CD14-positive monocyte (primary cell): ENCODE results near the gene GALNT18. TPM values are rescaled to one million over a fixed set of nuclear protein-coding genes. Genes with fewer than 3 reads are reported as not detected.

Source experiments
- DNase-seq, 3 donors: peaks; one replicate each; pipeline ENCODE4 v3.0.0-alpha.2; 2011 to 2022
- H2AFZ ChIP-seq: 2 replicates; pipeline ENCODE4 v1.6.0; 2012; ENCODE audit warnings: mild to moderate bottlenecking, low read depth, low read length, inconsistent platforms; ENCODE audit not compliant: insufficient read depth, poor library complexity, severe bottlenecking
- H3K27ac ChIP-seq, 2 donors: 1 replicate in 1 of 2; 2 replicates in 1 of 2; pipeline ENCODE4 v1.5.1; 2012 to 2013; ENCODE audit warnings: low read length in 2 of 2, control low read depth in 1 of 2, inconsistent platforms in 1 of 2, low read depth in 1 of 2, mild to moderate bottlenecking in 1 of 2
- H3K27me3 ChIP-seq, 2 donors: one replicate each; pipeline versions ENCODE4 v1.6.0 to v1.6.1; 2011 to 2013; ENCODE audit warnings: low read length in 2 of 2; ENCODE audit not compliant: control insufficient read depth in 2 of 2, insufficient read depth in 2 of 2
- H3K36me3 ChIP-seq, 2 donors: replicated peaks in 1 of 2; 1 replicate in 1 of 2; 2 replicates in 1 of 2; pipeline versions ENCODE4 v1.5.1 to v1.6.1; 2012 to 2013; ENCODE audit warnings: low read length in 2 of 2, control low read depth in 1 of 2, inconsistent platforms in 1 of 2, mild to moderate bottlenecking in 1 of 2; ENCODE audit not compliant: insufficient read depth in 2 of 2, control insufficient read depth in 1 of 2
- H3K4me1 ChIP-seq, 2 donors: 1 replicate in 1 of 2; 2 replicates in 1 of 2; pipeline versions ENCODE4 v1.5.1 to v1.6.1; 2012 to 2013; ENCODE audit warnings: low read length in 2 of 2, control low read depth in 1 of 2, inconsistent platforms in 1 of 2, mild to moderate bottlenecking in 1 of 2, moderate library complexity in 1 of 2; ENCODE audit not compliant: insufficient read depth in 2 of 2, control insufficient read depth in 1 of 2
- H3K4me2 ChIP-seq: replicated peaks from 2 replicates; pipeline ENCODE3; 2012; ENCODE audit warnings: low read length, moderate library complexity, mild to moderate bottlenecking; ENCODE audit not compliant: poor library complexity, severe bottlenecking; ENCODE audit errors: extremely low read depth
- H3K4me3 ChIP-seq, 3 experiments: fragments of 200-600 bp in 1 of 3; sonication (generic) in 1 of 3; replicated peaks in 1 of 3; 1 replicate in 2 of 3; 2 replicates in 1 of 3; pipeline ENCODE4 v1.5.1; 2011 to 2013; ENCODE audit warnings: low read length in 3 of 3, mild to moderate bottlenecking in 3 of 3, control low read depth in 2 of 3, low read depth in 2 of 3, inconsistent platforms in 1 of 3, moderate library complexity in 1 of 3
- H3K79me2 ChIP-seq: 2 replicates; pipeline ENCODE4 v1.6.0; 2012; ENCODE audit warnings: mild to moderate bottlenecking, control low read depth, inconsistent platforms, low read length, moderate library complexity; ENCODE audit not compliant: insufficient read depth
- H3K9ac ChIP-seq: 2 replicates; pipeline ENCODE4 v1.6.0; 2017; ENCODE audit warnings: low read length, mild to moderate bottlenecking; ENCODE audit not compliant: insufficient read depth, poor library complexity, severe bottlenecking
- H3K9me3 ChIP-seq, 2 donors: replicated peaks in 1 of 2; 1 replicate in 1 of 2; 2 replicates in 1 of 2; pipeline versions ENCODE4 v1.5.1 to v1.6.1; 2012 to 2013; ENCODE audit warnings: low read length in 2 of 2, control low read depth in 1 of 2; ENCODE audit not compliant: control insufficient read depth in 1 of 2, insufficient read depth in 1 of 2
- H4K20me1 ChIP-seq: 2 replicates; pipeline ENCODE4 v1.6.0; 2012; ENCODE audit warnings: mild to moderate bottlenecking, low read length, control low read depth, moderate library complexity; ENCODE audit not compliant: insufficient read depth
- H3K27ac Mint-ChIP-seq, 7 donors: one replicate each; pipeline ENCODE4 v1.8.0; 2020; ENCODE audit warnings: mild to moderate bottlenecking in 7 of 7, mixed read lengths in 7 of 7, moderate library complexity in 6 of 7, inconsistent platforms in 2 of 7
- H3K27me3 Mint-ChIP-seq, 3 donors: one replicate each; pipeline ENCODE4 v1.8.0; 2021 to 2022; ENCODE audit warnings: low read depth in 3 of 3, mild to moderate bottlenecking in 3 of 3, mixed read lengths in 3 of 3, moderate library complexity in 3 of 3, inconsistent platforms in 1 of 3
- H3K36me3 Mint-ChIP-seq, 2 donors: one replicate each; pipeline ENCODE4 v1.8.0; 2020; ENCODE audit warnings: mixed read lengths in 2 of 2, inconsistent platforms in 1 of 2, mild to moderate bottlenecking in 1 of 2
- H3K4me1 Mint-ChIP-seq: one replicate; pipeline ENCODE4 v1.8.0; 2020; ENCODE audit warnings: mild to moderate bottlenecking, mixed read lengths
- H3K4me3 Mint-ChIP-seq, 2 donors: one replicate each; pipeline ENCODE4 v1.8.0; 2020; ENCODE audit warnings: mild to moderate bottlenecking in 2 of 2, mixed read lengths in 2 of 2, moderate library complexity in 1 of 2
- H3K9me3 Mint-ChIP-seq, 7 donors: one replicate each; pipeline ENCODE4 v1.8.0; 2020 to 2022; ENCODE audit warnings: mixed read lengths in 7 of 7, mild to moderate bottlenecking in 6 of 7, moderate library complexity in 6 of 7, inconsistent platforms in 2 of 7
- CTCF ChIP-seq: fragments of 200-600 bp; IDR thresholded peaks from one replicate; pipeline ENCODE4 v1.8.0; 2022; ENCODE audit warnings: antibody characterized with exemption, mild to moderate bottlenecking
- WGBS: methylation state at CpG from one replicate; pipeline ENCODE4 v1.1.5; 2013; ENCODE audit warnings: missing lambda C conversion rate; ENCODE audit not compliant: insufficient coverage; 5-methylcytosine and 5-hydroxymethylcytosine counted together
- intact Hi-C, 2 donors: fragments of 100-400 bp; cut with micrococcal nuclease; formaldehyde crosslinking; loops; one replicate each; pipeline versions ENCODE4 v1.15.0 to v1.15.1; 2023
- polyA plus RNA-seq, 3 donors: library from polyadenylated mRNA; depleted of rRNA in 1 of 3; unstranded in 2 of 3; stranded (reverse) in 1 of 3; fragments of 300-500 nt in 2 of 3; fragments of >200 nt in 1 of 3; fragmentation: Illumina TruSeq in 2 of 3; gene quantifications; 1 replicate in 2 of 3; 2 replicates in 1 of 3; pipeline ENCODE4 v1.2.3, GENCODE V29; 2012 to 2021

GALNT18 gene
- polyA plus RNA-seq, 3 donors, result not detected

- Mint-ChIP-seq H3K9me3 (peaks cover 0 to 2% (median 0%) of the 10 kb centered on the region in 7 donors), H3K27ac (no peak overlapping the region), H3K36me3 (no peaks in the 10 kb centered on the region), H3K4me1 (no peaks in the 10 kb centered on the region), H3K27me3 (peaks cover 8 to 10% (median 9%) of the 10 kb centered on the region in 3 donors), H3K4me3 (no peak overlapping the region)
- H3K9ac ChIP-seq, result no peak overlapping the region
- H3K9me3 ChIP-seq, result no peaks in the 10 kb centered on the region
- no peaks in the 10 kb centered on the region for H3K36me3 ChIP-seq
- no peaks in the 10 kb centered on the region for H4K20me1 ChIP-seq
- no peaks in the 10 kb centered on the region for H3K79me2 ChIP-seq
- no peaks in the 10 kb centered on the region for H3K27me3 ChIP-seq
- H3K27ac ChIP-seq, result no peak overlapping the region
- DNase-seq, result no peak
- WGBS, result 88% methylated on average over 3 of the region's 5 CpGs
- intact Hi-C loops, result no loop called here
- TF ChIP-seq CTCF, result no peak
- no peak overlapping the region for H3K4me3 ChIP-seq
- H3K4me2 ChIP-seq, result no peak overlapping the region
- H2AFZ ChIP-seq, result no peak overlapping the region
- H3K4me1 ChIP-seq, result no peaks in the 10 kb centered on the region
Measured at GRCh38 chr11:11669233-11669846, 47.5 kb upstream of the GALNT18 start.

DNA sequence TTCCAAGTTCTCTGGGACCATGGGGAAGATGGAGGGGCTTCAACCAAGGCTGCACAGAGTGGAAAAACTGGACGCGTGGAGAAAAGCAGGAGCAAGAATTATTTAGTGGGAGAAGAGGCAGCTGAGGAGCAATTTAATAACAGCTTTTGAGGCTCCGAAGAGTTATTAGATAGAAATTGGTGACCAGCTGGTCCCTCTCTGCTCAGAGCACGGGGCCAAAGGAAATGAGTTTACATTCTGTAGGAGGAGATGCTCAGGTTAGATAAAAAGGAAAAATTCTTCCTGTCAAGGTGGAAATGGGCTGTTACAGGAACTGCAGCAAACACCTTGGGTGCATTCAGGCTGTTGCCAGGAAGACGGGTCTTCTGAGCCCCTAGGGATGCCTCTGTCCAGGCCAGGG, 47.0 kb upstream of the GALNT18 start:
- no peak overlapping the region for H3K27ac Mint-ChIP-seq
- Histone ChIP-seq H3K27me3 (no peaks in the 10 kb centered on the region), H3K79me2 (no peaks in the 10 kb centered on the region), H2AFZ (no peak overlapping the region), H4K20me1 (no peaks in the 10 kb centered on the region), H3K27ac (no peak overlapping the region), H3K4me2 (no peak overlapping the region), H3K9me3 (no peaks in the 10 kb centered on the region), H3K4me3 (no peak overlapping the region), H3K4me1 (no peaks in the 10 kb centered on the region), H3K9ac (no peak overlapping the region), H3K36me3 (no peaks in the 10 kb centered on the region)
- peaks cover 0 to 2% (median 0%) of the 10 kb centered on the region in 7 donors for H3K9me3 Mint-ChIP-seq
- no peak for DNase-seq
- no peaks in the 10 kb centered on the region for H3K4me1 Mint-ChIP-seq
- intact Hi-C loops, result no loop called here
- TF ChIP-seq CTCF, result no peak
- no peaks in the 10 kb centered on the region for H3K36me3 Mint-ChIP-seq
- H3K27me3 Mint-ChIP-seq, result peaks cover 8 to 12% (median 9%) of the 10 kb centered on the region in 3 donors
- no peak overlapping the region for H3K4me3 Mint-ChIP-seq
- 56% methylated on average over 5 of the region's 5 CpGs for WGBS
